A673 (cell line): ENCODE data around the gene RPTOR. TPM values are rescaled to one million over a fixed set of nuclear protein-coding genes. Genes with fewer than 3 reads are reported as not detected.

Source experiments
- BruUV-seq: library from RNA; stranded (reverse); fragments of 400-500 nt; replicated peaks from 2 replicates; lab custom pipeline; 2021; lab: Mats Ljungman, UMichigan
- CTCF ChIA-PET: fragments of 300-600 bp; sonication (Branson Sonifier 250); formaldehyde crosslinking; loops from one replicate; lab custom pipeline; 2022; ENCODE audit warnings: antibody characterized with exemption; lab: Charles Lee
- POLR2A ChIA-PET: fragments of 300-600 bp; sonication (Branson Sonifier 250); formaldehyde crosslinking; loops from one replicate; lab custom pipeline; 2022; ENCODE audit warnings: antibody characterized with exemption; ENCODE audit not compliant: low non-redundant PET; lab: Charles Lee
- DNase-seq: peaks from one replicate; pipeline ENCODE4 v3.0.0-alpha.2; 2015; ENCODE audit warnings: low spot score
- H3K27ac ChIP-seq: fragments of 200-600 bp; sonication (generic); 2 replicates; pipeline ENCODE4 v1.5.1; 2016; ENCODE audit warnings: mixed run types, low read depth, mild to moderate bottlenecking, mixed read lengths, antibody characterized with exemption, low read length; ENCODE audit not compliant: poor library complexity, severe bottlenecking
- H3K27me3 ChIP-seq: fragments of 200-600 bp; sonication (generic); replicated peaks from 2 replicates; pipeline ENCODE4 v1.6.1; 2017; ENCODE audit warnings: mixed run types, low read depth, mild to moderate bottlenecking, mixed read lengths, antibody characterized with exemption, low read length; ENCODE audit not compliant: insufficient read depth, poor library complexity
- H3K36me3 ChIP-seq: fragments of 200-600 bp; sonication (generic); 2 replicates; pipeline ENCODE4 v1.6.1; 2016; ENCODE audit warnings: mixed run types, mild to moderate bottlenecking, mixed read lengths, antibody characterized with exemption, low read length; ENCODE audit not compliant: insufficient read depth, poor library complexity, severe bottlenecking
- H3K4me1 ChIP-seq: fragments of 200-600 bp; sonication (generic); 2 replicates; pipeline ENCODE4 v1.6.1; 2017; ENCODE audit warnings: mixed run types, mild to moderate bottlenecking, mixed read lengths, antibody characterized with exemption, low read length; ENCODE audit not compliant: insufficient read depth, poor library complexity, severe bottlenecking
- H3K4me3 ChIP-seq: fragments of 200-600 bp; sonication (generic); 2 replicates; pipeline ENCODE4 v1.5.1; 2016; ENCODE audit warnings: low read depth, mixed run types, mild to moderate bottlenecking, mixed read lengths, low read length; ENCODE audit not compliant: poor library complexity, severe bottlenecking
- H3K9me3 ChIP-seq: fragments of 200-600 bp; sonication (generic); 2 replicates; pipeline ENCODE4 v1.6.1; 2016; ENCODE audit warnings: mixed run types, low read depth, mild to moderate bottlenecking, mixed read lengths, antibody characterized with exemption, low read length; ENCODE audit not compliant: poor library complexity, severe bottlenecking
- EZH2 ChIP-seq: fragments of 200-600 bp; sonication (generic); IDR thresholded peaks from 2 replicates; pipeline ENCODE4 v1.6.1; 2017; ENCODE audit warnings: borderline replicate concordance, low read depth, mild to moderate bottlenecking, mixed read lengths, antibody characterized with exemption, low read length; ENCODE audit not compliant: poor library complexity, severe bottlenecking
- intact Hi-C: fragments of 100-400 bp; cut with micrococcal nuclease; formaldehyde crosslinking; loops from one replicate; pipeline ENCODE4 v1.10.0; 2022; ENCODE audit not compliant: unreplicated experiment
- total RNA-seq: library from RNA; stranded (reverse); gene quantifications from 2 replicates; pipeline ENCODE4 v1.2.3, GENCODE V29; 2021
- TF ChIP-seq, protein P1 (sequence below): fragments of 300-800, 200-600 bp; sonication (generic); conservative IDR thresholded peaks from 2 replicates; pipeline ENCODE4 v1.5.1; 2017; ENCODE audit warnings: low read depth, mild to moderate bottlenecking, antibody characterized with exemption, low read length, moderate library complexity, mixed read lengths

RPTOR gene
- total RNA-seq, 1 experiment from 2014 or later, result 55.2 TPM

DNA sequence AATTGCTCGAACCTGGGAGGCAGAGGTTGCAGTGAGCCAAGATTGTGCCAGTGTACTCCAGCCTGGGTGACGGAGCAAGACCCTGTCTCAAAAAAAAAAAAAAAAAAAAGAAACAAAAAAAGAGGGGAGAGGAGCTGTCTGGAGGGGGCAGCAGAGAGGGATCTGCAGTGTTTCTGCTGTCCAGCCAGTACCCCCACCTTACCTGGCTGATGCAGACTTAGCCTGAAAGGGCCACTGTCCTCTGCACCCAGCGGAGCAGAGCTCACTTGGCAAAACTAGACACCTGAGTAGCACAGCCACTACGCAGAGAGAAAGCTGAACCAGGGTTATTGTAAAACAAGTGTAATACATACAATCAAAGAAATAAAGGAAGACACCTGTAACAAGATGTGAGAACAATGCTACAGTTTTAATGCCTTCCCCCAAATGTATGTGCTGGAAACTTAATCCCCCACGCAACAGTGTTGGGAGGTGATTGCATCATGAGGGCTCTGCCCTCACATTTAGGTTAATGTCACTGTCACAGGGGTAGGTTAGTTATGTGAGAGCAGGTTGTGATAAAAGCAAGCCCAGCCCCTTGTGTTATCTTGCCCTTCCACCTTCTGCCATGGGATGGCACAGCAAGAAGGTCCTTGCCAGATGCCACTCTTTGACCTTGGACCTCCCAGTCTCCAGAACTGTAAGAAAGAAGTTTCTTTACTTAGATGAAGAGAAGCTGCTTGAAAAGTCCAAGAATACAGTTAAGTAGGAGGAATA lies 211.2 kb downstream of the RPTOR start:
- Histone ChIP-seq H3K4me1 (no peaks in the 10 kb centered on the region), H3K9me3 (no peaks in the 10 kb centered on the region), H3K4me3 (no peak overlapping the region), H3K27me3 (no peaks in the 10 kb centered on the region), H3K36me3 (peaks cover 3% of the 10 kb centered on the region), H3K27ac (no peak overlapping the region)
- TF ChIP-seq, protein P1, sequence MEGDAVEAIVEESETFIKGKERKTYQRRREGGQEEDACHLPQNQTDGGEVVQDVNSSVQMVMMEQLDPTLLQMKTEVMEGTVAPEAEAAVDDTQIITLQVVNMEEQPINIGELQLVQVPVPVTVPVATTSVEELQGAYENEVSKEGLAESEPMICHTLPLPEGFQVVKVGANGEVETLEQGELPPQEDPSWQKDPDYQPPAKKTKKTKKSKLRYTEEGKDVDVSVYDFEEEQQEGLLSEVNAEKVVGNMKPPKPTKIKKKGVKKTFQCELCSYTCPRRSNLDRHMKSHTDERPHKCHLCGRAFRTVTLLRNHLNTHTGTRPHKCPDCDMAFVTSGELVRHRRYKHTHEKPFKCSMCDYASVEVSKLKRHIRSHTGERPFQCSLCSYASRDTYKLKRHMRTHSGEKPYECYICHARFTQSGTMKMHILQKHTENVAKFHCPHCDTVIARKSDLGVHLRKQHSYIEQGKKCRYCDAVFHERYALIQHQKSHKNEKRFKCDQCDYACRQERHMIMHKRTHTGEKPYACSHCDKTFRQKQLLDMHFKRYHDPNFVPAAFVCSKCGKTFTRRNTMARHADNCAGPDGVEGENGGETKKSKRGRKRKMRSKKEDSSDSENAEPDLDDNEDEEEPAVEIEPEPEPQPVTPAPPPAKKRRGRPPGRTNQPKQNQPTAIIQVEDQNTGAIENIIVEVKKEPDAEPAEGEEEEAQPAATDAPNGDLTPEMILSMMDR, result peak; percentile 35
- TF ChIP-seq EZH2, result no peak
- no TSS peak for BruUV-seq
- CTCF ChIA-PET, result interaction anchor here (0.7 kb wide), 1 partner anchor 290 kb away, joined by 15 read pairs; no protein-coding TSS in a partner anchor
- POLR2A ChIA-PET, result no interaction called here
- intact Hi-C loops, result no loop called here
- no peak for DNase-seq

DNA sequence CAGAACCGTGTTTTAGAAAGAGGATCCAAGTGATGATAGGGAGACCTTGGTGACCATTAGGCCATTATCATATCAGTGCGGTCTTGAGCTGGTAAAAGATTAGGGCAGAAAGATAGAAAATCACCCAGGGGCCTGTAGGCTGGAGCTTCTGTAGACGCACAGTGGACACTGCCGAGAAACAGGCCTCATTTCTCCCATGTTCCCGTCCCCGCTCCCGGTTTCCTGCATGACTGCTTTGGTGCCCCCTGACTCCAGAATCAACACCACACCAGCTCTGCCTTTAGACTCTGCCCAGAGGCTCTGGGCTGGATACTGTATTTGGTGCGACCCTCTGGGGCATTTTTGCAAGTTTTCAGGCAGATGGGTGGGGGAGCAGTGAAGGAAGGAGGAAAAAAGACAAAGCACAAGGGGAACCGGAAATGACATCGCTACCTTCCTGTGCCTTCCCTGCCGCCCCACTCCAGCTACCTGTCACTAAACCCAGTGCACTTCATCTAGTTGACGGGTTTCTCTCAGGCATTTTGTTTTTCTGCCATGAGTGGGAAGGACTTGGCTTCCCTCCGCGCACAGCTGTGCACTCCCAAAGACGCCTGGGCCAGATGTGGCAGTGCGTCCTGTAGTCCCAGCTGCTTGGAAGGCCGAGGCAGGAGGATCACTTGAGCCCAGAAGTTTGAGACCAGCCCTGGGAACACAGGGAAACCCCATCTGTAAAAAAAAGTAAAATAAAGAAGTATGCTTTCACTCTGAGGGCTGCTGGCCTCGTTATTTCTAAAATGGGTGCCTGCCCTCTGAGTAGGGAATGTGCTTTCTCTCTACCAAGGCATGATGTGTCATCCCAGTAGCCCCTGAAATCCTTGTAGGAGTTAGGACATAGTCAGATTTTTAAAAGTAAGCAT lies 214.1 kb downstream of the RPTOR start:
- no peak for TF ChIP-seq EZH2
- TF ChIP-seq, protein P1, result no peak
- Histone ChIP-seq H3K36me3 (peaks cover 3% of the 10 kb centered on the region), H3K9me3 (no peaks in the 10 kb centered on the region), H3K4me1 (peaks cover 9% of the 10 kb centered on the region), H3K27me3 (no peaks in the 10 kb centered on the region), H3K27ac (no peak overlapping the region), H3K4me3 (no peak overlapping the region)
- no TSS peak for BruUV-seq
- no peak for DNase-seq
- POLR2A ChIA-PET, result no interaction called here
- intact Hi-C loops, result no loop called here
- CTCF ChIA-PET, result no interaction called here

DNA sequence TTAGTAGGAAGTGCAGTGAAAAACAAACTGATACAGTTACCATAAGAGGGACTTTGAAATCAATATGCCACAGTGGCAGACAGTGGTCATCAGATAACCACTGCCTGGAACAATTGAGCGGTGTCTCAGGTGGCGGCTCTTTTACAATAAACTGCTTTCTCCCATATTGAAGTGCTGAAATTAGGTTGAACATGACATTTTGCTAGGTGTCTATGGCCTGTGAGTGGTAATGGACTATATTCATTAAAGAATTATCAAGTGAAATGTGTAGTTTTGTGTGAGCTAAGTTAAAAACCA lies 214.7 kb downstream of the RPTOR start:
- BruUV-seq, result no TSS peak
- ChIA-PET CTCF (no interaction called here), POLR2A (no interaction called here)
- Histone ChIP-seq H3K27me3 (no peaks in the 10 kb centered on the region), H3K4me1 (peaks cover 9% of the 10 kb centered on the region), H3K9me3 (no peaks in the 10 kb centered on the region), H3K36me3 (peaks cover 3% of the 10 kb centered on the region), H3K4me3 (no peak overlapping the region), H3K27ac (no peak overlapping the region)
- intact Hi-C loops, result no loop called here
- TF ChIP-seq, protein P1, result no peak
- no peak for TF ChIP-seq EZH2
- DNase-seq, result no peak
